NCI-H1436 (cell line): ENCODE results near the gene TMEM235.
A peak's percentile ranks its signal among the peaks of the same experiment; 100 is the strongest.

Experiments
- DNase-seq: peaks from one replicate; lab custom pipeline; 2025; lab: John Stamatoyannopoulos, UW

The TMEM235 gene

DNA sequence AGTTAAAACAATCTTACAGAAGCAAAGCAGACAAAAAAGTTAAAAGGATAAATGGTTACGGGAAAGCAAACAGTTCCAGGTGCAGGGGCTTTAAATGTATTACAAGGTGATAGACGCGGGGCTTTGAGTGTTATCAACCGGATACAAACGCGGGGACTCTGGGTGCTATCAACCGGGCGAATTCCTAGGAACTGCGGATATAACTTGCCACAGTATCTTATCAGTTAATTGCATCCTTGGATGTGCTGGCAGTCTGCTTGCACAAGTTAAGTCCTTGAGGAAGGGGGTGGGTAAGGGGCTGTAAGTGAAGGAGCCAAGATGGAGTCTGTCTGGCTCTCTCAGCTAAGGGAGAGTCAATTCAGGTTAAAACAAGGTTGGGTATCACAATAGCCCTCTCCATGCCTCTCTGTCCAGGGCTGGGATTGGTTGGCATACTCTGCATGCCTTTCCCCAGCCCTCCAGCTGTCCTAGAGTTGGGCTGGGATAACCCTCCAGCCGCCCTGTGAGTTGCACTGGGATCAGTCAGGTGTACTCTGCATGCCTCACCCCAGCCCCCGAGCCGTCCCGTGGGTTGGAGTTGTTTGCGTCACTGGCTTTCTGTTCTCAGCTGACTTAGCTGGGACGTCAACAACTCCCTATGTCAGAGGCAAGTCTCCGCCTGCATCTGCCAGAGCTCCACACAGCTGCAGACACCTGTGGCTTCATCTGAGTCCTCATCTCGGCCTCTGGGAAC is 40.9 kb downstream of the TMEM235 start:
- DNase-seq = peak; percentile 36

DNA sequence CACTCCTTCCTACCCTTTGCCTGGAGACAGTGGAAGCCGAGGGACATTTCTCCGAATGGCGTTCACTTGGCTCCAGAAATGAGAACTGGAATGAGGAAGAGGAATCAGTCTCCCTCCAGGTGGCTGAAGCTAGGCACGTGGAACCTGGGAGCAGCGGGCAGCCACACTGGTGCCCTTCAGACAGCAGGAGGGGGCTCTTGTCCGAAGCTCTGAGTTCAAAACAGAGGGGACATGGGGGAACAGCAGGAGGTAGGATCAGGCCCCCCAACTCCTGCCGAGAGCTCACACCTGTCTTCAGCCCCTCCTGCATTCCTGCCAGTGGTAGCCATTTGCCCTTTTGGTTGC is 41.5 kb downstream of the TMEM235 start:
- DNase-seq = no peak

DNA sequence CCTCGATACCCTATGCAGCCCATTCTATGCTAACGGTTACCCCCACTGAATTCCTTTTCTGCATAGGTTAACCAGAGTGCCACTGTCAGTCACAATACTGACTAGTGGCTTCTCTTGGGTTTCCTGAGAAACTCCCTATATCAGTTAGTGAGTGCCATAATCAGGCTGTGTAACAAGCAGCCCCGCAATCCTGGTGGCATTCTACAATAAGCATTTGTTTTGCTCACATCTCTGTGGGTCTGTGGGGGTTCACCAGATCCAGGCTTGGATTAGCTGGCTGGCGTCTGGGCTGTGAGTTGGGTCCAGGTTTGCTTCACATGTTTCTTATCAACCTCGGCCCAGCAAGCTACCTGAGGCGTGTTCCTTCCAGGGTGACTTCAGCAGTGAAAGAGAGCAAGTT is 42.4 kb downstream of the TMEM235 start:
- no peak for DNase-seq

DNA sequence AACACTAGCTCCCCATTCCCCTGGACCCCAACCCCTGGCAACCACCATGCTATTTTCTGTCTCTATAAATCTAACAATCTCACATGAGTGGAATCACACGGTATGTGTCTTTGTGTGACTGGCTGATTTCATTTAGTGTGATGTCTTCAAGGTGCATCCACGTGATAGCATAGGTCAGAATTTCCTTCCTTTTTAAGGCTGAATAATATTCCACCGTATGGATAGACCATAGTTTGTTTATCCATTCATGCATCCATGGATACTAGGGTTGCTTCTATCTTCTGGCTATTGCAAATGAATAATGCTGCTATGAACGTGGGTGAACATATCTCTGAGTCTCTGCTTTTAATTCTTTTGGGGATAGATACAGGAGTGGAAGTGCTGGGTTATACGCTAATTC is 43.9 kb downstream of the TMEM235 start:
- no peak for DNase-seq

DNA sequence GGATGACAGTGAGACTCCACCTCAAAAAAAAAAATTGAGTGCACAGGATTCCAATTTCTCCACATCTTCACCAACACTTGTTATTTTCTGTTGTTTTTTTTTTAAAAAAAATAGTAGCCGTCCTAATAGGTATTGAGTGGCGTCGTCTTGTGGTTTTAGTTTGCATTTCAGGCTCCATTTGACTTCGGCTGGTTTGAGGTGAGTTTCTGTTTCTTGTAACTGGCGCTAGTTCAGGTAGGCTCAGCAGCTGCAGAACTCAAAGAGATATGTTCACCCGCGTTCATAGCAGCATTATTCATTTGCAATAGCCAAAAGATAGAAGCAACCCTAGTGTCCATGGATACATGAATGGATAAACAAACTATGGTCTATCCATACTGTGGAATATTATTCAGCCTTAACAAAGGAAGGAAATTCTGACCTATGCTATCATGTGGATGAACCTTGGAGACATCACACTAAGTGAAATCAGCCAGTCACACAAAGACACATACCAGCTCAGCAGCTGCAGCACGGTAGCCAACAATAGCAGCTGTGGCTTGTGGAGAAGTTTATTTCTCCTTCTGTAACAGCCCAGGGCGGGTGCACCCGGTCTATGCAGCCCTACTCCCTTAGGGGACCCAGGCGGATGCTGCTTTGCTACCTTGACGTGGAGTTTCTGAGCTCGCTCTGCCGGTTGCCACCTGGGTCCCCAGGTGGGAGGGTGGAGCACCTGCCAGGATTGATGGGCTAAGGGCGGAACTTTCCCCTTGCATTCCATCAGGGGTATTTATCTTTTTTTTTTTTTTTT is 44.9 kb downstream of the TMEM235 start:
- no peak for DNase-seq

DNA sequence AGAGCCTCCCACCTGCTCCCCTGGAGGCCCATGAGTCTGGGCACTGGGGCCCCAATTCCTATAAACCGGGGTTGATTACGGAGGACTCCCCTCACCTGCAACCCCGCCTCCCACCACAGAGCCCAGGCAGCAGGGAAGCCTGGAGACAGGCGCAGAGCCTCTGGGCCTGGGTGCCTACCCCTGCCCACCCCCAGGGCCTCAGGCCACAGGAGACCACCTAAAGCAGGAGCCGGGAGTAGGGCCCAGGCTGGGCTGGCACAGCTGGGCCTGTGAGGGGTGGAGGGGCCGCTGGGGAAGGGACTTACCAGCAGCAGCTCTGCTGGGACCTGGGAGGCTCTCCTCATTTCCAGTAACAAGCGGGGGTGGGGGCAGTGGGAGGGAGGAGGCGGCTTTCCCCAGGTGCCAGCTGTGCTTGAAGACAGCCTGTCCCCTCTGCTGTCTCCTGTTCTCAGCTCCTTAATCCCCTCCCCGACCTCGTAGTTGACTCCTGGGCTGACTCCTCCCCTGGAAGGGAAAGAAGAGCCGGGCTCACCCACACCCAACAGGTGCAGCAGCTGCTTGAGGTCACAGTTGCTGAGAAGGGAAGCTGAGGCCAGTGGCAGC is 46.8 kb downstream of the TMEM235 start:
- peak; percentile 53 for DNase-seq

DNA sequence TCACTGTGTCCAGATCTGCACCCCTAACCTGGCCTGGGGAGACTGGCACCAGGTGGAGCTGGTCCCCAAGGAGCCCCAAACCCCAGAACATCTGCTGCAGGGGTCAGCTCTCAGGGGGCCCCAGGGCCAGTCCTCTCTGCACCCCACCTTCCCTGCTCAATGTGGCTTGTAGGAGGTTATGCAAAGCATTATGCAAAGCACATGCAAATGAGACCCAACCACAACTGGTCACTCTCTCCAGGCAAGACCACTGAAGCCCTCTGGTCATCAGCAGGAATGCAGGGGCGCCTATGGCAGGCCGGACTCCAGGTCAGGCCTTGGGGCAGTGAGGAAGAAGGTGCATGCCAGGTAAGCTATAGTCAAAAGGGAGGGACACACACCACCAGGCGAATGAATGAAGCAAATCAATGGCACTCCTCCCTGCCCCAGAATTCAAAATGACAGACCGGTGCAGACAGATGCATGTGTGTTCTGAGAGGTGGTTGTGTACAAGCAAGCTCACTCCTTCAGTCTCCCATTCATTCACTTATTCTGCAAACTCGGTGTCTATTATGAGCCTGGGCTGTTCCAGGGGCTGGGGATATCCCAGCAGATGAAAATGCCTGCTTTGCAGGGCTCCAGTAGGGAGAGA is 48.0 kb downstream of the TMEM235 start:
- no peak for DNase-seq

DNA sequence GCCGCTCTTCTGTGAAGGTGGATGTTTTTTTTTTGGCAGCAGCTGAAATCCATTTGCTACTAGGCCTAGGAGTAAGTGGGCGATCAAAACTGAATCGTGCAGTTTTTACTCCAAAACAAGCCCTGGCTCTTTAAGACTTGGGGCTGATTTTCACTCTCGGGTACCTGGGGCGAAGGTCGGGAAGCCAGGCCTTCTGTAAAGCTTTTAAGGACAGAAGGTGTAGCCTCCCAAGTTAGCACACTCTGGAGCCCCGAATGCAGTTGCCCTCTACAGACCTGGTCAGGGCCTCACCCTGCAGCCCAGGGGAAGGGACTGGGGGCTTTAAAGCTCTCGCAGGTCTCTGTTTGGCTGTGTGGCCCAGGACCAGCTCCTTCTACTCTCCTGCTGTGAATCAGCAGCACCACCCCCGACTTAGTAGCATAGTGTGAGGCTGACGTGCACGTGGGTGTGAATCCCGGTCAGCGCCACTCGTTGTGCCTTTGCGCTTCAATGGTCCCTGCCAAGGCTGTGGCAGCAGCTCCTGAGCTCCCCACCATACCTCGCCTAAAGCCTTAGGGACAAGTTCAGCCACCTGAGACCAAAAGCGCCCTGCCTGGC is 49.9 kb downstream of the TMEM235 start:
- DNase-seq = no peak

DNA sequence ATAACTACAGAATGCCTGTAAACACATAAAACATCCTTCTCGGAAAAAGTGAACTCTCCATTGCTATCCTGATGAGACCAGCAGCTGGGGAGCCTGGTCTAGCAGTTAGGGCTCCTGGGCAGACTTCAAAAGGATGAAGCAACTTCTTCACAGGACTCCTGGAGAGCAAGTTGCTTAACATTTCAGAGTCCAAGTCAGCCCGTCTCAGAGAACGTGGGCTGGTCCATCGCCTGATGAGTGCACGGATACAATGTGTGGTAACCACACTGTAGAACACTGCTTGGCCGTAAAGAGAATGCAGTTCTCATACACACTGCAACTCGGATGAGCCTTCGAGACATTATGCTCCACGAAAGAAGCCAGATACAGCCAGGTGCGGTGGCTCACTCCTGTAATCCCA is 52.7 kb downstream of the TMEM235 start:
- no peak for DNase-seq

DNA sequence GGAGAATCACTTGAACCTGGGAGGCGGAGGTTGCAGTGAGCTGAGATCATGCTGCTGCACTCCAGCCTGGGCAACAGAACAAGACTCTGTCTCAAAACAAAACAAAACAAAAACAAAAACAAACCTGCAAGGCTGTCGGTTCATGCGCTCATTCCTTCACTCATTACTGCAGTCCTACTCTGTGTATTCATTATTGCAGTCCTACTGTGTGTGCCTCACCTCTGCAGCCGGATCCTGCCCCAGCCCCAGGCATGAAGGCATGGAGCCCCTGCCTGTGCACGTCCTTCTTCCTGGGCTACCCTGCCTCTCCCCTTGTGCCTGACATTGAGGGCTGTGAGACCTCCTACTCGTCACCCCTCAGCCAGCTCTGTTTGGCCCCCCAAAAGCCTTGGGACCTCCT is 57.6 kb downstream of the TMEM235 start:
- DNase-seq = no peak

DNA sequence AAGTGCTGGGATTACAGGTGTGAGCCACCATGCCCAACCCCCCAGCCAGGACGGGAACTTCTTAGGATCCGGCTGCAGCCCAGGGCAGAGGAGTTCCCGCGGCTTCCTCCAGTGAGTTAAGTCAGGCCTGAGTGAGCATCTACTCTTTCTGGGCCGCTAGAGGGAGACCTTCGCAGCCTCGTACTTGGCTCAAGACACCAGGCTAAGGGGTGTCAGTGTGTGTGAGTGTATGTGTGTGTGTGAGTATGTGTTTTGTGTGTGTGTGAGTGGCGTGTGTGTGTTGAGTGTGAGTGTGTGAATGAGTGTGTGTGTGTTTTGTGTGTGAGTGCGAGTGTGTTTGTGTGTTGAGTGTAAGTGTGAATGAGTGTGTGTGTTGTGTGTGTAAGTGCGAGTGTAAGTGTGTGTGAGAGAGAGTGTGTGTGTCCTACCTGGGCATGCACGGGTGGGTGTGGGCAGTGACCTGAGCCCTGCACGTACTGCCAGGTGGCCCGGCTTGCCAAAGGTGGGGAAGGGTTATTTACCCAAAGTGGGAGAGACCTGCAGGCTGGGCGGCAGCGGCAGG is 58.5 kb downstream of the TMEM235 start:
- peak; percentile 80 for DNase-seq
